SU-DHL-6 (cell line): ENCODE measurements around the gene ARMC8.

Experiments used
- EZH2phosphoT487 ChIP-seq: fragments of 200-600 bp; sonication (generic), shearing (Covaris generic); conservative IDR thresholded peaks from 2 replicates; pipeline ENCODE4 v1.6.1; 2018; ENCODE audit warnings: mild to moderate bottlenecking, antibody characterized with exemption, low read length, moderate library complexity, mixed read lengths
- TF ChIP-seq, protein P1 (sequence below): fragments of 200-600 bp; sonication (generic); IDR thresholded peaks from one replicate; pipeline ENCODE4 v1.5.1; 2017; ENCODE audit warnings: antibody characterized with exemption, mild to moderate bottlenecking, low read length, moderate library complexity; ENCODE audit not compliant: insufficient read depth, poor library complexity, severe bottlenecking

DNA sequence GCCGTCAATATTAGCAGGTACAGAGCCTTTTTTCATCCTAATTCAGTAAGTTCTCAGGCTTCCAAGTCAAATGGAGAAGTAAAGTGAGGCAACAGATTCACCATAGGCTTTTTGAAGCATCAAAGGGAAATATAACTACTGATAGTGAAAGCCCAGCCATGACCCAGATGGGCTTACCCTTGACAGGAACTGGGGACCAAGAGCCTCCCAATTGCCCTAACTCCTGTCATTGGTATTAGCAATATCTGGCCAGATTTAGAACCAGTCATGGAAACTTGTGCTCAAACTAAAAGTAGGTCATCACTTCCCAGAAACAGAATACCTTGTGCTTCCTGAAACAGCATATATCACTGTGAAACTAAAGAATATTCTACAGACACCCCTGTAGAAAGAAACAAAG is 109.5 kb downstream of the ARMC8 start:
- TF ChIP-seq, protein P1, sequence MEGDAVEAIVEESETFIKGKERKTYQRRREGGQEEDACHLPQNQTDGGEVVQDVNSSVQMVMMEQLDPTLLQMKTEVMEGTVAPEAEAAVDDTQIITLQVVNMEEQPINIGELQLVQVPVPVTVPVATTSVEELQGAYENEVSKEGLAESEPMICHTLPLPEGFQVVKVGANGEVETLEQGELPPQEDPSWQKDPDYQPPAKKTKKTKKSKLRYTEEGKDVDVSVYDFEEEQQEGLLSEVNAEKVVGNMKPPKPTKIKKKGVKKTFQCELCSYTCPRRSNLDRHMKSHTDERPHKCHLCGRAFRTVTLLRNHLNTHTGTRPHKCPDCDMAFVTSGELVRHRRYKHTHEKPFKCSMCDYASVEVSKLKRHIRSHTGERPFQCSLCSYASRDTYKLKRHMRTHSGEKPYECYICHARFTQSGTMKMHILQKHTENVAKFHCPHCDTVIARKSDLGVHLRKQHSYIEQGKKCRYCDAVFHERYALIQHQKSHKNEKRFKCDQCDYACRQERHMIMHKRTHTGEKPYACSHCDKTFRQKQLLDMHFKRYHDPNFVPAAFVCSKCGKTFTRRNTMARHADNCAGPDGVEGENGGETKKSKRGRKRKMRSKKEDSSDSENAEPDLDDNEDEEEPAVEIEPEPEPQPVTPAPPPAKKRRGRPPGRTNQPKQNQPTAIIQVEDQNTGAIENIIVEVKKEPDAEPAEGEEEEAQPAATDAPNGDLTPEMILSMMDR = no peak
- TF ChIP-seq EZH2phosphoT487 = no peak
